ENCODE measurements around the gene PHEX. TPM values are rescaled to one million over a fixed set of nuclear protein-coding genes. Genes with fewer than 3 reads are reported as not detected.

Gene PHEX
- total RNA-seq, 1 donor from 2014 or later: 1.6 TPM

GRCh38 chrX:22165732-22166457 is 133.8 kb downstream of the PHEX start:
- no peak for TF ChIP-seq CTCF (conservative IDR thresholded peaks at IDR 0.05)
- no peak overlapping the region for H3K4me3 Mint-ChIP-seq
- H3K36me3 Mint-ChIP-seq: no peaks in the 10 kb centered on the region
- H3K9me3 Mint-ChIP-seq: no peaks in the 10 kb centered on the region
- no peak overlapping the region for H3K27ac Mint-ChIP-seq
- no peaks in the 10 kb centered on the region for H3K27me3 Mint-ChIP-seq
- H3K4me1 Mint-ChIP-seq (ENCODE audit: unreplicated experiment): no peaks in the 10 kb centered on the region
- no peak for DNase-seq (ENCODE audit: extremely low spot score, unreplicated experiment)

- Mint-ChIP-seq H3K27ac (peak overlapping the region; percentile 39), H3K36me3 (no peaks in the 10 kb centered on the region), H3K4me1 (ENCODE audit: unreplicated experiment) (no peaks in the 10 kb centered on the region), H3K9me3 (peaks cover 4% of the 10 kb centered on the region), H3K4me3 (no peak overlapping the region), H3K27me3 (no peaks in the 10 kb centered on the region)
- DNase-seq (ENCODE audit: extremely low spot score, unreplicated experiment): no peak
- TF ChIP-seq CTCF (conservative IDR thresholded peaks at IDR 0.05): no peak
These were observed 139.3 kb downstream of the PHEX start for GRCh38 chrX:22171287-22172060.

GRCh38 chrX:22173966-22174365 is 141.8 kb downstream of the PHEX start:
- no peak for TF ChIP-seq CTCF (conservative IDR thresholded peaks at IDR 0.05)
- H3K4me1 Mint-ChIP-seq (ENCODE audit: unreplicated experiment): no peaks in the 10 kb centered on the region
- no peak overlapping the region for H3K27ac Mint-ChIP-seq
- no peak for DNase-seq (ENCODE audit: extremely low spot score, unreplicated experiment)
- H3K36me3 Mint-ChIP-seq: no peaks in the 10 kb centered on the region
- no peak overlapping the region for H3K4me3 Mint-ChIP-seq
- H3K9me3 Mint-ChIP-seq: peaks cover 4% of the 10 kb centered on the region
- H3K27me3 Mint-ChIP-seq: no peaks in the 10 kb centered on the region

- Mint-ChIP-seq H3K27me3 (no peaks in the 10 kb centered on the region), H3K4me1 (ENCODE audit: unreplicated experiment) (no peaks in the 10 kb centered on the region), H3K27ac (no peak overlapping the region)
These were observed 145.9 kb downstream of the PHEX start for GRCh38 chrX:22177950-22178515.

GRCh38 chrX:22184096-22184495 is 152.0 kb downstream of the PHEX start:
- no peak overlapping the region for H3K27ac Mint-ChIP-seq
- no peak for DNase-seq (ENCODE audit: extremely low spot score, unreplicated experiment)
- H3K9me3 Mint-ChIP-seq: peaks cover 12% of the 10 kb centered on the region
- H3K4me1 Mint-ChIP-seq (ENCODE audit: unreplicated experiment): no peaks in the 10 kb centered on the region
- no peak for TF ChIP-seq CTCF (conservative IDR thresholded peaks at IDR 0.05)
- H3K27me3 Mint-ChIP-seq: no peaks in the 10 kb centered on the region
- peaks cover 4% of the 10 kb centered on the region for H3K36me3 Mint-ChIP-seq
- no peak overlapping the region for H3K4me3 Mint-ChIP-seq

More at GRCh38 chrX:22177950-22178515, 145.9 kb downstream of the PHEX start:
- Mint-ChIP-seq H3K4me3 (no peak overlapping the region), H3K36me3 (peaks cover 4% of the 10 kb centered on the region), H3K9me3 (peaks cover 8% of the 10 kb centered on the region)
- DNase-seq (ENCODE audit: extremely low spot score, unreplicated experiment): no peak
- TF ChIP-seq CTCF (conservative IDR thresholded peaks at IDR 0.05): no peak

Measured in type B pancreatic cell (in vitro differentiated cells).